ENCODE results near the gene FMN1.

- TF ChIP-seq CTCF (IDR thresholded peaks at IDR 0.05) (no peak), POLR2A (IDR thresholded peaks at IDR 0.05) (no peak)
Measured at GRCh38 chr15:32733281-32733680, 461.2 kb downstream of the FMN1 start.
